Lower lobe of right lung (tissue), 2 donors: ENCODE measurements around the gene EYA2. TPM values are rescaled to one million over a fixed set of nuclear protein-coding genes. Genes with fewer than 3 reads are reported as not detected.
"Not testable (repeated sequence)": the region's sequence is repeated elsewhere in the genome, so short reads cannot be mapped to it uniquely, and the experiment has no call there.

Experiments
- ATAC-seq, 2 donors: fragments of 200-7000 bp; cut with Tn5 transposase; one replicate each; pipeline ENCODE4 v1.9.1; 2020 to 2022; ENCODE audit warnings: mild to moderate bottlenecking in 2 of 2, moderate library complexity in 2 of 2
- DNase-seq: peaks from one replicate; pipeline ENCODE4 v3.0.0-alpha.2; 2020
- H3K27ac ChIP-seq: fragments of 200-600 bp; one replicate; pipeline ENCODE4 v1.8.0; 2022
- H3K27me3 ChIP-seq: fragments of 200-600 bp; one replicate; pipeline ENCODE4 v1.8.0; 2022; ENCODE audit warnings: low read depth
- H3K36me3 ChIP-seq: fragments of 200-600 bp; one replicate; pipeline ENCODE4 v1.8.0; 2022; ENCODE audit warnings: mild to moderate bottlenecking
- H3K4me1 ChIP-seq: fragments of 200-600 bp; one replicate; pipeline ENCODE4 v1.8.0; 2022
- H3K4me3 ChIP-seq: fragments of 200-600 bp; one replicate; pipeline ENCODE4 v1.8.0; 2022; ENCODE audit warnings: mild to moderate bottlenecking
- H3K9me3 ChIP-seq: fragments of 200-600 bp; one replicate; pipeline ENCODE4 v1.8.0; 2022
- intact Hi-C: fragments of 100-400 bp; cut with DNase I; formaldehyde crosslinking; loops from one replicate; pipeline ENCODE4 v1.11.0; 2022
- total RNA-seq: library from RNA; stranded (reverse); fragmentation: NEBNext Ultra II Directional; extraction: Animal tissue kit (Norgen Biotek cat#: 25700); gene quantifications from one replicate; pipeline ENCODE4 v1.2.1, GENCODE V29; 2021
- TF ChIP-seq, protein P1 (sequence below): fragments of 200-600 bp; IDR thresholded peaks from one replicate; pipeline ENCODE4 v1.8.0; 2022; ENCODE audit warnings: antibody characterized with exemption, mild to moderate bottlenecking
- donor health status: DM: no; HTN: yes; CAD: no; lungs with severe emphysema.

EYA2 gene
- total RNA-seq, 1 donor from 2014 or later, result 3.5 TPM

DNA sequence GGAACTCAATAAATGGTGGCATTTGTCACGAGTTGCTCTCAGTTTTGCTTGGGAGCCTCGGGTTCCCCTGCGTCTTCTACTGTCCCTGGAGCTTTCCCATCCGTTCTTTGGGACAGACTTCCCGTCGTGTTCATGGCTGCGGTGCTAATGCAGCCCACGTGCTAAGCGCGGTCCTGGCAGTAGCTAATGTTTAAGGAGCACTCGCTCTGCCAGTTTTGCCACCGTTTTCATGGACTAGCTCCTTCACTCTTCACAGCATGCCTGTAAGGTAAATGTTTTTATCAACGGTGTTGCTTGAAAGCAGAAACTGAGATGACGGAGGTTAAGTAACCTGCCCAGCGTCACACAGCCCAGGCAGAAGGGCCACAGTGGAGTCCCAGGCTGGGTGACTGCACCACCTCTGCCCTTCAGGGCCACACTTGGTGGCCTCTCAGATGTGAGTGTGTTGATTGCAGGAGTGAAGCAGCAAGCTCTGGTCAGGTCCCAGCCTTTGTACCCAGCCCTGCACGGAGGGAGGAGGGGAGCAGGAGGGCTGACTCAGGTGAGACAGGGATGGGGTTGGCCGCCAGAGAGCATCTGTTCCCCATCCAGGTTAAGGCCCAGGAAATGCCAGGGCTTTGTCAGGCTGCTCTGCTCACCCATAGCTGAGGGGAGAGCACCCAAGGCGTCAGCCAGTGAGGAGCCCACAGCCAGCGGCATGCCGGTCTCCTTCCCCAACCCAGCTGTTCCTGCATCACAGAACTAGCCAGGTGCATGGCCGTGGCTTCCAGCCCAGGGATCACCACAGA is 280.0 kb downstream of the EYA2 start:
- Histone ChIP-seq H3K9me3 (no peaks in the 10 kb centered on the region), H3K27me3 (peaks cover 9% of the 10 kb centered on the region), H3K4me1 (no peaks in the 10 kb centered on the region), H3K4me3 (no peak overlapping the region), H3K36me3 (no peaks in the 10 kb centered on the region), H3K27ac (no peak overlapping the region)
- ATAC-seq, result peak; percentile 37 to 40
- DNase-seq, result no peak
- TF ChIP-seq, protein P1, sequence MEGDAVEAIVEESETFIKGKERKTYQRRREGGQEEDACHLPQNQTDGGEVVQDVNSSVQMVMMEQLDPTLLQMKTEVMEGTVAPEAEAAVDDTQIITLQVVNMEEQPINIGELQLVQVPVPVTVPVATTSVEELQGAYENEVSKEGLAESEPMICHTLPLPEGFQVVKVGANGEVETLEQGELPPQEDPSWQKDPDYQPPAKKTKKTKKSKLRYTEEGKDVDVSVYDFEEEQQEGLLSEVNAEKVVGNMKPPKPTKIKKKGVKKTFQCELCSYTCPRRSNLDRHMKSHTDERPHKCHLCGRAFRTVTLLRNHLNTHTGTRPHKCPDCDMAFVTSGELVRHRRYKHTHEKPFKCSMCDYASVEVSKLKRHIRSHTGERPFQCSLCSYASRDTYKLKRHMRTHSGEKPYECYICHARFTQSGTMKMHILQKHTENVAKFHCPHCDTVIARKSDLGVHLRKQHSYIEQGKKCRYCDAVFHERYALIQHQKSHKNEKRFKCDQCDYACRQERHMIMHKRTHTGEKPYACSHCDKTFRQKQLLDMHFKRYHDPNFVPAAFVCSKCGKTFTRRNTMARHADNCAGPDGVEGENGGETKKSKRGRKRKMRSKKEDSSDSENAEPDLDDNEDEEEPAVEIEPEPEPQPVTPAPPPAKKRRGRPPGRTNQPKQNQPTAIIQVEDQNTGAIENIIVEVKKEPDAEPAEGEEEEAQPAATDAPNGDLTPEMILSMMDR, result no peak
- intact Hi-C loops, result no loop called here

DNA sequence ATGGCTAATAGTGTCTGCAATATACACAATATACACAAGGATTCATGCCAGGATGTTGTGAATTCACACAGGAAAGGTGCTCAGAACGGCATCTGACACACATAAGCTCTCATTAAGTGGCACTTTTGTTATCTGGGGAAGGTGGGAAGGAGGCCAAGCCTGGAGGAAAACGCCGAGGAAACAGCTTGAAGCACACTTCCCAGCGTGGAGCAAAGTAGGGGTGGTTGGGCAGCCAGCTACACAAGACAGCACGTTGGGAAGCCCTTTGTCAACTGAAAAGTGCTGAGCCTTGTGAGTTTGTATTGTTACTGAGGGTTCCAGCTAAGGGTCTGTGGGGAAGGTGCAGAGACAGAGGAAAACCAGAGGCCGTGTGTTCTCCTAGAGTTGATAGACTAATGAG is 280.9 kb downstream of the EYA2 start:
- H3K4me1 ChIP-seq, result no peaks in the 10 kb centered on the region
- DNase-seq, result no peak
- peak; percentile 56 to 81 for ATAC-seq
- peaks cover 9% of the 10 kb centered on the region for H3K27me3 ChIP-seq
- H3K9me3 ChIP-seq, result no peaks in the 10 kb centered on the region
- TF ChIP-seq, protein P1, result no peak
- H3K4me3 ChIP-seq, result no peak overlapping the region
- H3K27ac ChIP-seq, result no peak overlapping the region
- H3K36me3 ChIP-seq, result no peaks in the 10 kb centered on the region
- intact Hi-C loops, result no loop called here

DNA sequence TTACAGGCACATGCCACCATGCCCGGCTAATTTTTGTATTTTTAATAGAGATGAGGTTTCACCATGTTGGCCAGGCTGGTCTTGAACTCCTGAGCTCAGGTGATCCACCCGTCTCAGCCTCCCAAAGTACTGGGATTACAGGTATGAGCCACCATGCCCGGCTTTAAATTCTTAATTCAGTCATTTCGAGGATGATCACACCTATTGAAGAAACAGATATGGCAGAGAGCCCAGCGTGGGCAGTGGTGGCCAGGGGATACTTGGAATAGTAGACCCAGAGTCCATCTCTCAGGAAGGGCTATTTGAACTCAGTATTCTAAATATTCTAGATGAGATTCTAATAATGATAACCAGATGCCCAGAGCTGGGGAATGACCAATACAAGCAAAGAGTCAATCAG is 281.6 kb downstream of the EYA2 start:
- DNase-seq, H3K27me3 ChIP-seq, ATAC-seq, intact Hi-C loops, H3K4me3 ChIP-seq, H3K9me3 ChIP-seq, H3K4me1 ChIP-seq, H3K27ac ChIP-seq, H3K36me3 ChIP-seq: not testable (repeated sequence)

DNA sequence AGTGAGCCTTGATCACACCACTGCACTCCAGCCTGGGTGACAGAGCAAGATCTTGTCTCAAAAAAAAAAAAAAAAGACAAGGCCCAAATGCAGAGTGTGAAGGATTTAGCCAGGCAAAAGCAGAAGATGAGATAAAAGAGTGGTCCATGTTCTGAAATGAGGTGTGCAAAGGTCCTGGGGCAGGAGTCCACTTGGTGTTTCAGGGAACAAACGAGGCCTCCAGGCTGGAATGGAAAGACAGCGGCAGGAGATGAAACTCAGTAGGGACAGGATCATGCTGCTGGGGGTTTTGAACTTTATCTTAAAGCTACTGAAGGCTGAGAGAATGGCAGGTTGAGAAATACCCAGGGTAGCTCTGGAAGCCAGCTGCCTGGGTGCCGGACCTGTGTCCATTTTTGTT is 283.6 kb downstream of the EYA2 start:
- intact Hi-C loops, result no loop called here
- TF ChIP-seq, protein P1, result no peak
- DNase-seq (no peak), ATAC-seq (no peak)
- Histone ChIP-seq H3K36me3 (no peaks in the 10 kb centered on the region), H3K27ac (no peak overlapping the region), H3K9me3 (no peaks in the 10 kb centered on the region), H3K27me3 (no peaks in the 10 kb centered on the region), H3K4me1 (no peaks in the 10 kb centered on the region), H3K4me3 (no peak overlapping the region)

DNA sequence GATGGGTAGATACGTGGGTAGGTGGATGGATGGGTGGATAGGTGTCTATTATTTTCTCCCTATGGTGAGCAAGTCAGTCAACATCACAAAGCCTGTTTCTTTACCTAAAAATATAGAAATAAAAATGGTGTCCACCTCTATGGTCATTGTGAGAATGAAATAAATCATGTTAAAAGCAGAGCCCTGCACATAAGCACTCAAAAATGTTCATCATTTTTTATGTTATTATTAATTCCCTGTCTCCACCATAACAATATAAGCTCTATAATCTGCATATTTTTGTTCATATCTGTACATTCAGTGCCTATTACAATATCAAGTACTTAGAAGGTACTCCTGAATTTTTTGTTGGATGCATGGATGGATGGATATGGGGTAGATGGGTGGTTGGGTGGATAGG is 284.2 kb downstream of the EYA2 start:
- H3K4me1 ChIP-seq, result no peaks in the 10 kb centered on the region
- DNase-seq, result no peak
- H3K36me3 ChIP-seq, result no peaks in the 10 kb centered on the region

DNA sequence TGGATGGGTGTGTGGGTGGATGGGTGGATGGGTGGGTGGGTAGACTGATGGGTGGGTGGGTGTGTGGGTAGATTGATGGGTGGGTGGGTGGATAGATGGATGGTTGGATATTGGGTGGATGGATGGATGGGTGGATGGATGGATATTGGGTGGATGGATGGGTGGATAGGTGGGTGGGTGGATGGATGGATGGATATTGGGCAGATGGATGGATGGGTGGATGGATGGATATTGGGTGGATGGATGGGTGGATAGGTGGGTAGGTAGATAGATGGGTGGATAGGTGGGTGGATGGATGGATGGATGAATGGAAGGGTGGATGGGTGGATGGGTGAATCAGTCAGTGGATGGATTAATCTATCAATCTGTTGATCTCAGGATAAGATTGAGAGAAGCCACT is 284.6 kb downstream of the EYA2 start:
- Histone ChIP-seq H3K27ac (no peak overlapping the region), H3K9me3 (no peaks in the 10 kb centered on the region), H3K4me3 (no peak overlapping the region), H3K4me1 (no peaks in the 10 kb centered on the region), H3K27me3 (no peaks in the 10 kb centered on the region), H3K36me3 (no peaks in the 10 kb centered on the region)
- no peak for DNase-seq
- no peak for ATAC-seq
- intact Hi-C loops, result no loop called here
- TF ChIP-seq, protein P1, result no peak

More for the DNA sequence above, 284.2 kb downstream of the EYA2 start:
- ATAC-seq, result no peak
- Histone ChIP-seq H3K27ac (no peak overlapping the region), H3K4me3 (no peak overlapping the region), H3K9me3 (no peaks in the 10 kb centered on the region), H3K27me3 (no peaks in the 10 kb centered on the region)
- intact Hi-C loops, result no loop called here
- TF ChIP-seq, protein P1, result no peak
